GM23338 (cell line): Measurements from ENCODE around the gene NUDT4. TPM values are rescaled to one million over a fixed set of nuclear protein-coding genes. Genes with fewer than 3 reads are reported as not detected.
"Not testable (repeated sequence)": the region's sequence is repeated elsewhere in the genome, so short reads cannot be mapped to it uniquely, and the experiment has no call there.

Source experiments
- ATAC-seq: fragments of 200-7000 bp; cut with Tn5 transposase; 3 replicates; pipeline ENCODE4 v1.9.1; 2020
- DNase-seq: peaks from one replicate; pipeline ENCODE4 v3.0.0-alpha.2; 2015; ENCODE audit warnings: low spot score
- H2AFZ ChIP-seq: fragments of 200-600 bp; sonication (generic); 2 replicates; pipeline ENCODE4 v1.8.0; 2016; ENCODE audit warnings: antibody characterized with exemption, mild to moderate bottlenecking, moderate library complexity
- H3F3A ChIP-seq: fragments of 200-600 bp; sonication (generic); replicated peaks from 2 replicates; pipeline ENCODE4 v1.8.0; 2017; ENCODE audit warnings: antibody characterized with exemption, mixed run types, low read depth
- H3K27ac ChIP-seq: fragments of 200-600 bp; sonication (generic); 2 replicates; pipeline ENCODE4 v1.6.1; 2016; ENCODE audit warnings: low read depth
- H3K27me3 ChIP-seq: fragments of 200-600 bp; sonication (generic); 2 replicates; pipeline ENCODE4 v1.8.0; 2016; ENCODE audit warnings: mild to moderate bottlenecking, mixed run types, moderate library complexity; ENCODE audit not compliant: insufficient read depth
- H3K36me3 ChIP-seq: fragments of 200-600 bp; sonication (generic); 2 replicates; pipeline ENCODE4 v1.8.0; 2016; ENCODE audit warnings: mild to moderate bottlenecking; ENCODE audit not compliant: insufficient read depth
- H3K4me1 ChIP-seq: fragments of 200-600 bp; sonication (generic); 2 replicates; pipeline ENCODE4 v1.8.0; 2016; ENCODE audit warnings: mild to moderate bottlenecking, moderate library complexity; ENCODE audit not compliant: insufficient read depth
- H3K4me2 ChIP-seq: fragments of 200-600 bp; sonication (generic); 2 replicates; pipeline ENCODE4 v1.7.1; 2017; ENCODE audit warnings: mixed run types
- H3K4me3 ChIP-seq: fragments of 200-600 bp; sonication (generic); 2 replicates; pipeline ENCODE4 v1.6.1; 2016; ENCODE audit warnings: mixed run types
- H3K79me2 ChIP-seq: fragments of 200-600 bp; sonication (generic); replicated peaks from 2 replicates; pipeline ENCODE4 v1.8.0; 2017; ENCODE audit warnings: mild to moderate bottlenecking; ENCODE audit not compliant: insufficient read depth
- H3K9me2 ChIP-seq: fragments of 200-600 bp; sonication (generic); 2 replicates; pipeline ENCODE4 v1.8.0; 2017; ENCODE audit not compliant: insufficient read depth
- H4K20me1 ChIP-seq: fragments of 200-600 bp; sonication (generic); replicated peaks from 2 replicates; pipeline ENCODE4 v1.8.0; 2017; ENCODE audit warnings: mild to moderate bottlenecking; ENCODE audit not compliant: insufficient read depth
- H3K27ac Mint-ChIP-seq: 2 replicates; pipeline ENCODE4 v1.8.0; 2020; ENCODE audit warnings: inconsistent platforms, mild to moderate bottlenecking, moderate library complexity, mixed read lengths
- H3K27me3 Mint-ChIP-seq: 3 replicates; pipeline ENCODE4 v1.8.0; 2022; ENCODE audit warnings: low read depth, mild to moderate bottlenecking, moderate library complexity, mixed read lengths, inconsistent platforms; ENCODE audit not compliant: insufficient read depth, poor library complexity
- H3K36me3 Mint-ChIP-seq: 3 replicates; pipeline ENCODE4 v1.8.0; 2021; ENCODE audit warnings: low read depth, mild to moderate bottlenecking, inconsistent platforms, moderate library complexity, mixed read lengths
- H3K4me1 Mint-ChIP-seq: 3 replicates; pipeline ENCODE4 v1.8.0; 2020; ENCODE audit warnings: mild to moderate bottlenecking, inconsistent platforms, mixed read lengths
- H3K4me3 Mint-ChIP-seq: 3 replicates; pipeline ENCODE4 v1.8.0; 2021; ENCODE audit warnings: moderate library complexity, mild to moderate bottlenecking, inconsistent platforms, mixed read lengths
- H3K9me3 Mint-ChIP-seq: 3 replicates; pipeline ENCODE4 v1.8.0; 2020; ENCODE audit warnings: moderate library complexity, mild to moderate bottlenecking, inconsistent platforms, mixed read lengths
- CREB1 ChIP-seq: fragments of 250-450 bp; sonication (Bioruptor Pico); IDR thresholded peaks from 2 replicates; pipeline ENCODE4 v1.5.0; 2020; ENCODE audit warnings: low read depth, mild to moderate bottlenecking, moderate library complexity
- EZH2 ChIP-seq: fragments of 200-600 bp; sonication (generic); IDR thresholded peaks from one replicate; pipeline ENCODE4 v1.8.0; 2017; ENCODE audit warnings: antibody characterized with exemption, mild to moderate bottlenecking, low read depth; ENCODE audit not compliant: unreplicated experiment
- NANOG ChIP-seq: IDR thresholded peaks from 2 replicates; pipeline ENCODE4 v1.6.1; 2016; ENCODE audit warnings: antibody characterized with exemption, borderline replicate concordance
- POLR2AphosphoS5 ChIP-seq: IDR thresholded peaks from 2 replicates; pipeline ENCODE4 v1.6.1; 2016; ENCODE audit warnings: antibody characterized with exemption, low read depth
- STAT1 ChIP-seq: IDR thresholded peaks from one replicate; pipeline ENCODE4 v1.6.1; 2016; ENCODE audit warnings: antibody characterized with exemption; ENCODE audit not compliant: unreplicated experiment
- ZNF114 ChIP-seq: fragments of 250-450 bp; sonication (Bioruptor Pico); IDR thresholded peaks from 2 replicates; pipeline ENCODE4 v1.5.0; 2020; ENCODE audit warnings: mild to moderate bottlenecking, moderate library complexity
- ZNF331 ChIP-seq: fragments of 250-450 bp; sonication (Bioruptor Pico); IDR thresholded peaks from 2 replicates; pipeline ENCODE4 v1.5.0; 2020; ENCODE audit warnings: low read depth, mild to moderate bottlenecking, moderate library complexity
- polyA plus RNA-seq: library from polyadenylated mRNA; unstranded; fragments of >200 nt; fragmentation: Nextera tagmentation; extraction: Ambion mirVana; gene quantifications from 2 replicates; pipeline ENCODE4 v1.2.1, GENCODE V29; 2016
- total RNA-seq: library from RNA; depleted of rRNA; stranded (reverse); fragments of >200 nt; shearing (Covaris generic); gene quantifications from 2 replicates; pipeline ENCODE4 v1.2.3, GENCODE V29; 2014
- TF ChIP-seq, protein P1 (sequence below), 2 experiments: fragments of 200-600 bp in 1 of 2; sonication (generic) in 1 of 2; conservative IDR thresholded peaks; 2 replicates each; pipeline versions ENCODE4 v1.5.1 to v1.6.1; 2016 to 2017; ENCODE audit warnings: antibody characterized with exemption in 2 of 2, low read depth in 2 of 2, mild to moderate bottlenecking in 2 of 2, moderate library complexity in 1 of 2
- TF ChIP-seq, protein P2 (sequence below): IDR thresholded peaks from one replicate; pipeline ENCODE4 v1.6.1; 2018; ENCODE audit warnings: antibody characterized with exemption; ENCODE audit not compliant: unreplicated experiment

Gene NUDT4
- total and polyA plus RNA-seq, 2 experiments from 2014 or later, result 32.3 to 67.2 TPM

DNA sequence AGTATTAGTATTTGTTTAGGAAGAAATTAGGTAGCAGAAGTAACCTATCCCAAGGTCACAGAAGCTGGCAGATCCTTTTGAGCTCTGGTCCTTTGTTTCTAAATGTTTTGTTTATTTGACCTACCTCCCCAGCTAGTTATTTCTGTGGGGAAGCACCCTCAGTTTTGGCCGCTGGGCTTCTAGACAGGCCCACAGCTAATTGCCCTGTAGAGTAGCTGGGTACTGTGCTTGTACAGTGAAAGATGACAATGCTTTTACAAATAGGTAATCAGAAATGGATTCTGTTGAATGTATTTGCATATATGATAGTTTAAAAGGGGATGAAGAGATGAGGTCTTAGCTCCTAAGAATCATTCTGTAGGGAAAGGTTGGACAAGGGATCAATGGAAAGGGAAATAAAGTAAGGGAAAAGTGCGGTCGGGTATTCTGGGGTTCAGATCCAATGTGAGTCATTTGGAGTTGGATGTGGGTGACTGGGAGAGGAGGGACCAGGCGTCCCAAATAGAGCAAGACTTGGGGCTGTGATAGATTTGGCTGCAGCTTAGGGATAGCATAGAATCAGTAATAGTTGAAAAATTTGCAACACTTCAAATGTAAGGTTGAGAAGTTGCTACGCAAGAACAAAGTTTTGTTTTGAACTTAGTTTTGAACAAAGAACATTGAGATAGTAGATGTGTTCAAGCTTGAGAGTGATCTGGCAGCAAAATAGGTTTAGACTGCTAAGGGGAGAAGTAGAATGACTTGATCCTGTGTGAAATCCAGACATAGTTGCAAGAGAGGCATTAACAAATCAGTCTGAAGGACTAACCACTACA, 3.6 kb downstream of the NUDT4 start (continued):
- TF ChIP-seq, protein P1, sequence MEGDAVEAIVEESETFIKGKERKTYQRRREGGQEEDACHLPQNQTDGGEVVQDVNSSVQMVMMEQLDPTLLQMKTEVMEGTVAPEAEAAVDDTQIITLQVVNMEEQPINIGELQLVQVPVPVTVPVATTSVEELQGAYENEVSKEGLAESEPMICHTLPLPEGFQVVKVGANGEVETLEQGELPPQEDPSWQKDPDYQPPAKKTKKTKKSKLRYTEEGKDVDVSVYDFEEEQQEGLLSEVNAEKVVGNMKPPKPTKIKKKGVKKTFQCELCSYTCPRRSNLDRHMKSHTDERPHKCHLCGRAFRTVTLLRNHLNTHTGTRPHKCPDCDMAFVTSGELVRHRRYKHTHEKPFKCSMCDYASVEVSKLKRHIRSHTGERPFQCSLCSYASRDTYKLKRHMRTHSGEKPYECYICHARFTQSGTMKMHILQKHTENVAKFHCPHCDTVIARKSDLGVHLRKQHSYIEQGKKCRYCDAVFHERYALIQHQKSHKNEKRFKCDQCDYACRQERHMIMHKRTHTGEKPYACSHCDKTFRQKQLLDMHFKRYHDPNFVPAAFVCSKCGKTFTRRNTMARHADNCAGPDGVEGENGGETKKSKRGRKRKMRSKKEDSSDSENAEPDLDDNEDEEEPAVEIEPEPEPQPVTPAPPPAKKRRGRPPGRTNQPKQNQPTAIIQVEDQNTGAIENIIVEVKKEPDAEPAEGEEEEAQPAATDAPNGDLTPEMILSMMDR (conservative IDR thresholded peaks at IDR 0.05; ENCODE audit: low read depth in 2 of 2), result no peak
- TF ChIP-seq CREB1, result no peak
- TF ChIP-seq, protein P2, sequence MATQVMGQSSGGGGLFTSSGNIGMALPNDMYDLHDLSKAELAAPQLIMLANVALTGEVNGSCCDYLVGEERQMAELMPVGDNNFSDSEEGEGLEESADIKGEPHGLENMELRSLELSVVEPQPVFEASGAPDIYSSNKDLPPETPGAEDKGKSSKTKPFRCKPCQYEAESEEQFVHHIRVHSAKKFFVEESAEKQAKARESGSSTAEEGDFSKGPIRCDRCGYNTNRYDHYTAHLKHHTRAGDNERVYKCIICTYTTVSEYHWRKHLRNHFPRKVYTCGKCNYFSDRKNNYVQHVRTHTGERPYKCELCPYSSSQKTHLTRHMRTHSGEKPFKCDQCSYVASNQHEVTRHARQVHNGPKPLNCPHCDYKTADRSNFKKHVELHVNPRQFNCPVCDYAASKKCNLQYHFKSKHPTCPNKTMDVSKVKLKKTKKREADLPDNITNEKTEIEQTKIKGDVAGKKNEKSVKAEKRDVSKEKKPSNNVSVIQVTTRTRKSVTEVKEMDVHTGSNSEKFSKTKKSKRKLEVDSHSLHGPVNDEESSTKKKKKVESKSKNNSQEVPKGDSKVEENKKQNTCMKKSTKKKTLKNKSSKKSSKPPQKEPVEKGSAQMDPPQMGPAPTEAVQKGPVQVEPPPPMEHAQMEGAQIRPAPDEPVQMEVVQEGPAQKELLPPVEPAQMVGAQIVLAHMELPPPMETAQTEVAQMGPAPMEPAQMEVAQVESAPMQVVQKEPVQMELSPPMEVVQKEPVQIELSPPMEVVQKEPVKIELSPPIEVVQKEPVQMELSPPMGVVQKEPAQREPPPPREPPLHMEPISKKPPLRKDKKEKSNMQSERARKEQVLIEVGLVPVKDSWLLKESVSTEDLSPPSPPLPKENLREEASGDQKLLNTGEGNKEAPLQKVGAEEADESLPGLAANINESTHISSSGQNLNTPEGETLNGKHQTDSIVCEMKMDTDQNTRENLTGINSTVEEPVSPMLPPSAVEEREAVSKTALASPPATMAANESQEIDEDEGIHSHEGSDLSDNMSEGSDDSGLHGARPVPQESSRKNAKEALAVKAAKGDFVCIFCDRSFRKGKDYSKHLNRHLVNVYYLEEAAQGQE, result no peak
- TF ChIP-seq NANOG, result no peak
- TF ChIP-seq ZNF331, result no peak
- TF ChIP-seq EZH2, result no peak
- TF ChIP-seq STAT1, result no peak

DNA sequence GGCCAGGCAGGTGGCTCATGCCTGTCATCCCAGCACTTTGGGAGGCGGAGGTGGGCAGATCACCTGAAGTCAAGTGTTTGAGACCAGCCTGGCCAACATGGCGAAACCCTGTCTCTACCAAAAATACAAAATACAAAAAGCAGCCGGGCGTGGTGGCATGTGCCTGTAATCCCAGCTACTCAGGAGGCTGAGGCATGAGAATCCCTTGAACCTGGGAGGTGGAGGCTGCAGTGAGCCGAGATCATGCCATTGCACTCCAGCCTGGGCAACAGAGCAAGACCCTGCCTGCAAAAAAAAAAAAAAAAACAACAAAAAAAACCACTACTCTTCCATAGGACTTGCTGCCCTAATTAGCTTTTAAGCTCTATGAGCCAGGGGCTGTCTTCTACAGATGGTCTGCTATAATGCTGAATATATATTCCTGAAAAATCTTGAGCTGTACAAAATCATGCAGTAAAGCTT, 4.3 kb downstream of the NUDT4 start:
- not testable (repeated sequence) for H3K27me3 ChIP-seq, ATAC-seq, H2AFZ ChIP-seq, H3K27ac Mint-ChIP-seq, H3K4me3 ChIP-seq, H3K27me3 Mint-ChIP-seq, H3K9me2 ChIP-seq, H3K27ac ChIP-seq, H3K36me3 ChIP-seq, H3K9me3 Mint-ChIP-seq, DNase-seq, H3F3A ChIP-seq
- H3K4me3 Mint-ChIP-seq, result peak overlapping the region; percentile 99; the same call in 2 of the 3 replicates
- Histone ChIP-seq H3K4me1 (peaks cover 48% of the 10 kb centered on the region), H3K4me2 (peak overlapping the region; percentile 38; the same call in 1 of the 2 replicates), H3K79me2 (peaks cover 88% of the 10 kb centered on the region), H4K20me1 (peaks cover 69% of the 10 kb centered on the region)
- peaks cover 14% of the 10 kb centered on the region for H3K36me3 Mint-ChIP-seq
- H3K4me1 Mint-ChIP-seq, result peaks cover 36% of the 10 kb centered on the region

DNA sequence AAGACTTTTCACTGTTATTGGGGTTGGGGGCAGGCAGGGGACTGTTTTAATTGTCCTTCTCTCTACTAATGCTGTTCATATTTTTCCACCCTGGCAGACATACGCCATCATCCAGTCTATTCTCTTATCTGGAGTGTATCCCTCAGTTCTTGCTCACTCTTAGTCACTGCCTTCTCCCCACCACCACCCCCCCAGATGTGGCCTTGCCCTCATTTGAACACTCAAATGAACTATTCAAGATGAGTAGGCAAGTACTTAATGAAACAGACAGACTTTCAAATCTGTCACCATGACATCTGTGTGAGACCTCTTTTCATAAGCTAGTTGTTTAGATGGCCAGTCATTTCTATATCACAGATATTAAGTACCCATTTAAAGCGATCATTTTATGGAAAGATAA, 10.1 kb downstream of the NUDT4 start:
- peaks cover 95% of the 10 kb centered on the region for H3K79me2 ChIP-seq
- no peaks in the 10 kb centered on the region for H3K27me3 ChIP-seq
- H2AFZ ChIP-seq, result no peak overlapping the region
- Mint-ChIP-seq H3K4me3 (no peak overlapping the region), H3K27ac (peak overlapping the region; percentile 77; the same call in 1 of the 2 replicates), H3K36me3 (peaks cover 21% of the 10 kb centered on the region; the same call in 2 of the 3 replicates), H3K27me3 (peaks cover 2% of the 10 kb centered on the region), H3K4me1 (peaks cover 17% of the 10 kb centered on the region), H3K9me3 (no peaks in the 10 kb centered on the region)
- H3K9me2 ChIP-seq, result no peaks in the 10 kb centered on the region
- no peaks in the 10 kb centered on the region for H3K36me3 ChIP-seq
- peaks cover 77% of the 10 kb centered on the region for H4K20me1 ChIP-seq
- no peak overlapping the region for H3K27ac ChIP-seq
- H3F3A ChIP-seq, result no peaks in the 10 kb centered on the region
- H3K4me2 ChIP-seq, result no peak overlapping the region
- no peak for DNase-seq
- peaks cover 22% of the 10 kb centered on the region for H3K4me1 ChIP-seq
- no peak overlapping the region for H3K4me3 ChIP-seq
- no peak for ATAC-seq
- TF ChIP-seq NANOG, result no peak
- no peak for TF ChIP-seq CREB1
- TF ChIP-seq ZNF114 (CRISPR knock-in tag), result no peak
- TF ChIP-seq, protein P2, result no peak
- no peak for TF ChIP-seq POLR2AphosphoS5
